Kasumi-1 (cell line): ENCODE measurements around the gene SOX15.
"Not testable (repeated sequence)": the region's sequence is repeated elsewhere in the genome, so short reads cannot be mapped to it uniquely, and the experiment has no call there.

Experiments used
- DNase-seq, 2 experiments: peaks; one replicate each; lab custom pipeline; 2025; lab: John Stamatoyannopoulos, UW

SOX15 gene

GRCh38 chr17:7610641-7611040 is 20.7 kb upstream of the SOX15 start:
- no peak for DNase-seq

- no peak for DNase-seq
Observed at GRCh38 chr17:7606280-7606679, 16.4 kb upstream of the SOX15 start.

GRCh38 chr17:7597561-7597960 is 7.7 kb upstream of the SOX15 start:
- not testable (repeated sequence) for DNase-seq

GRCh38 chr17:7593296-7593695 is 3.4 kb upstream of the SOX15 start:
- no peak for DNase-seq

- DNase-seq: no peak
Observed at GRCh38 chr17:7592422-7593021, 2.6 kb upstream of the SOX15 start.

- no peak for DNase-seq
Observed at GRCh38 chr17:7591596-7591995, 1.7 kb upstream of the SOX15 start.

- DNase-seq: no peak
Observed at GRCh38 chr17:7590743-7591142, 849 bp upstream of the SOX15 start.

- peak; percentile 44 to 51 for DNase-seq
Observed at GRCh38 chr17:7589204-7589868, 558 bp downstream of the SOX15 start.

GRCh38 chr17:7588553-7589203 is 1.2 kb downstream of the SOX15 start:
- no peak for DNase-seq

- peak; percentile 49 to 59 for DNase-seq
Observed at GRCh38 chr17:7587420-7588151, 2.3 kb downstream of the SOX15 start.

GRCh38 chr17:7586673-7587419 is 3.0 kb downstream of the SOX15 start:
- DNase-seq: peak; percentile 57

- peak; percentile 80 to 88 for DNase-seq
Observed at GRCh38 chr17:7583253-7584109, 6.4 kb downstream of the SOX15 start, which contains the start of gene MPDU1. MPDU1 (plus strand) TSS chr17:7583852; CDS start chr17:7583863, 11 bp downstream.

GRCh38 chr17:7582396-7583252 is 7.3 kb downstream of the SOX15 start:
- DNase-seq: no peak

GRCh38 chr17:7580604-7581575 is 9.0 kb downstream of the SOX15 start:
- no peak for DNase-seq

GRCh38 chr17:7579834-7580603 is 9.9 kb downstream of the SOX15 start:
- DNase-seq: no peak

- peak; percentile 78 to 85 for DNase-seq
Observed at GRCh38 chr17:7579001-7579833, 10.7 kb downstream of the SOX15 start, which contains the start of gene CD68. CD68 (plus strand) TSS chr17:7579638; CDS start chr17:7579678, 40 bp downstream.
